K562 (cell line): ENCODE measurements around the gene TFPI. TPM values are rescaled to one million over a fixed set of nuclear protein-coding genes. Genes with fewer than 3 reads are reported as not detected.

ENCODE experiments used
- ATAC-seq: fragments of 200-7000 bp; cut with Tn5 transposase; 3 replicates; pipeline ENCODE4 v1.9.1; 2020; ENCODE audit warnings: moderate library complexity
- BruUV-seq: library from RNA; stranded (reverse); fragments of 400-500 nt; replicated peaks from 2 replicates; lab custom pipeline; 2021; lab: Mats Ljungman, UMichigan
- CTCF ChIA-PET: fragments of 300-600 bp; formaldehyde crosslinking; extraction: SDS; loops from one replicate; lab custom pipeline; 2021; ENCODE audit warnings: low intra/inter-chr PET ratio; lab: Yijun Ruan, JAX
- POLR2A ChIA-PET: fragments of 300-600, 350-650 bp; sonication (Branson Sonifier 250); formaldehyde crosslinking; extraction: SDS; loops from one replicate; lab custom pipeline; 2021; ENCODE audit warnings: antibody characterized with exemption, inconsistent platforms; lab: Yijun Ruan, JAX
- DNase-seq, 4 experiments: peaks; one replicate each; pipeline versions ENCODE4 v3.0.0 to v3.0.0-alpha.2; 2011 to 2018; ENCODE audit warnings: low spot score in 3 of 4, mixed read lengths in 3 of 4; ENCODE audit errors: extremely low read depth in 1 of 4
- FAIRE-seq: peaks from 2 replicates; lab custom pipeline; 2011; peaks lifted over from hg19 to GRCh38; lab: Jason Lieb, UNC
- H2AFZ ChIP-seq: 2 replicates; pipeline ENCODE4 v1.6.0; 2011; ENCODE audit warnings: low read depth, low read length, control low read depth, inconsistent platforms
- H3K27ac ChIP-seq: fragments of 200-600 bp; 3 replicates; pipeline ENCODE4 v1.8.0; 2011; ENCODE audit warnings: low read depth, mild to moderate bottlenecking, control low read depth, inconsistent platforms, low read length, moderate library complexity, mixed read lengths; ENCODE audit errors: extremely low read depth
- H3K27me3 ChIP-seq, 2 experiments: fragments of 300-600 bp in 1 of 2; 2 replicates in 1 of 2; 3 replicates in 1 of 2; pipeline versions ENCODE4 v1.6.0 to v1.8.0; 2011; ENCODE audit warnings: inconsistent platforms in 2 of 2, low read length in 2 of 2, mild to moderate bottlenecking in 1 of 2, mixed read lengths in 1 of 2, moderate library complexity in 1 of 2; ENCODE audit not compliant: control insufficient read depth in 2 of 2, insufficient read depth in 2 of 2
- H3K36me3 ChIP-seq: fragments of 300-600 bp; 3 replicates; pipeline ENCODE4 v1.8.0; 2011; ENCODE audit warnings: mild to moderate bottlenecking, low read length, inconsistent platforms; ENCODE audit not compliant: control insufficient read depth, insufficient read depth
- H3K4me1 ChIP-seq, 2 experiments: fragments of 200-600 bp in 1 of 2; replicated peaks in 1 of 2; 2 replicates in 1 of 2; 3 replicates in 1 of 2; pipeline versions ENCODE4 v1.5.1 to v1.8.0; 2011; ENCODE audit warnings: inconsistent platforms in 2 of 2, low read length in 2 of 2, mild to moderate bottlenecking in 1 of 2, mixed read lengths in 1 of 2, moderate library complexity in 1 of 2; ENCODE audit not compliant: control insufficient read depth in 2 of 2, insufficient read depth in 2 of 2
- H3K4me2 ChIP-seq: 2 replicates; pipeline ENCODE4 v1.6.1; 2011; ENCODE audit warnings: low read length, control low read depth, inconsistent platforms, mixed read lengths; ENCODE audit not compliant: insufficient read depth
- H3K4me3 ChIP-seq: fragments of 200-600 bp; sonication (generic), shearing (Covaris generic); 2 replicates; pipeline ENCODE4 v1.5.1; 2016; ENCODE audit warnings: control low read depth, inconsistent platforms
- H3K79me2 ChIP-seq: fragments of 200-600 bp; 3 replicates; pipeline ENCODE4 v1.8.0; 2011; ENCODE audit warnings: low read length, inconsistent platforms; ENCODE audit not compliant: control insufficient read depth, insufficient read depth
- H3K9ac ChIP-seq, 2 experiments: 2 replicates each; pipeline versions ENCODE4 v1.6.0 to v1.6.1; 2011; ENCODE audit warnings: low read depth in 2 of 2, low read length in 2 of 2, control low read depth in 1 of 2, inconsistent platforms in 1 of 2, mild to moderate bottlenecking in 1 of 2, mixed read lengths in 1 of 2; ENCODE audit not compliant: insufficient read depth in 1 of 2
- H3K9me1 ChIP-seq: one replicate; pipeline ENCODE4 v1.6.0; 2011; ENCODE audit warnings: inconsistent platforms, mild to moderate bottlenecking, low read length, moderate library complexity; ENCODE audit not compliant: control insufficient read depth, insufficient read depth
- H3K9me3 ChIP-seq: replicated peaks from 2 replicates; pipeline ENCODE4 v1.5.1; 2011; ENCODE audit warnings: low read depth, low read length, inconsistent platforms; ENCODE audit not compliant: control insufficient read depth, insufficient read depth
- H4K20me1 ChIP-seq: replicated peaks from 2 replicates; pipeline ENCODE4 v1.6.1; 2011; ENCODE audit warnings: low read length, inconsistent platforms, mixed read lengths; ENCODE audit not compliant: control insufficient read depth, insufficient read depth
- BCL6 ChIP-seq: fragments of 250-450 bp; sonication (Bioruptor Pico); IDR thresholded peaks from 2 replicates; pipeline ENCODE4 v1.4.0; 2020
- BRD9 ChIP-seq: fragments of 450-650 bp; IDR thresholded peaks from 2 replicates; pipeline ENCODE4 v1.6.1; 2018; ENCODE audit warnings: low read depth; ENCODE audit not compliant: partially characterized antibody
- GABPB2 ChIP-seq: fragments of 250-450 bp; sonication (Bioruptor Pico); conservative IDR thresholded peaks from 2 replicates; pipeline ENCODE4 v1.5.1; 2021; ENCODE audit warnings: mild to moderate bottlenecking
- GATAD2A ChIP-seq: fragments of 450-650 bp; IDR thresholded peaks from 2 replicates; pipeline ENCODE4 v1.6.1; 2017
- IFI16 ChIP-seq: fragments of 250-450 bp; sonication (Bioruptor Pico); IDR thresholded peaks from 2 replicates; pipeline ENCODE4 v2.1.2; 2022; ENCODE audit warnings: mild to moderate bottlenecking, inconsistent platforms
- KLF16 ChIP-seq: IDR thresholded peaks from 2 replicates; pipeline ENCODE4 v1.6.1; 2016; ENCODE audit warnings: antibody characterized with exemption
- NONO ChIP-seq, 2 experiments: fragments of 200-400 bp in 1 of 2; fragments of 450-650 bp in 1 of 2; formaldehyde crosslinking in 1 of 2; IDR thresholded peaks; 2 replicates each; pipeline ENCODE4 v1.6.1; 2017; ENCODE audit warnings: low read depth in 2 of 2, mild to moderate bottlenecking in 2 of 2, moderate library complexity in 2 of 2, low read length in 1 of 2
- RBBP5 ChIP-seq: fragments of 200-600 bp; sonication (generic); IDR thresholded peaks from 2 replicates; pipeline ENCODE4 v1.6.1; 2012; ENCODE audit warnings: borderline replicate concordance, mild to moderate bottlenecking, low read length, control low read depth, inconsistent platforms; ENCODE audit not compliant: insufficient read depth, poor library complexity, severe bottlenecking
- SIN3A ChIP-seq, 2 experiments: fragments of 150-350 bp in 1 of 2; IDR thresholded peaks; 2 replicates each; pipeline ENCODE4 v1.6.1; 2011 to 2016; ENCODE audit warnings: borderline replicate concordance in 2 of 2, low read depth in 2 of 2, low read length in 2 of 2, mild to moderate bottlenecking in 2 of 2, moderate library complexity in 2 of 2; ENCODE audit not compliant: control insufficient read depth in 1 of 2
- SMARCC2 ChIP-seq: fragments of 450-650 bp; IDR thresholded peaks from 2 replicates; pipeline ENCODE4 v1.6.1; 2017; ENCODE audit warnings: antibody characterized with exemption, moderate library complexity, mild to moderate bottlenecking, low read depth
- STAG1 ChIP-seq: sonication (generic); formaldehyde crosslinking; IDR thresholded peaks from 2 replicates; pipeline ENCODE4 v1.5.0; 2020; ENCODE audit warnings: missing genetic modification reagents, borderline replicate concordance
- STAT5B ChIP-seq: fragments of 250-450 bp; sonication (Bioruptor Pico); IDR thresholded peaks from 2 replicates; pipeline ENCODE4 v1.8.0; 2021; ENCODE audit warnings: mild to moderate bottlenecking, inconsistent platforms
- USF2 ChIP-seq: sonication (generic); formaldehyde crosslinking; IDR thresholded peaks from 2 replicates; pipeline ENCODE4 v1.5.0; 2020; ENCODE audit warnings: missing genetic modification reagents
- ZBTB5 ChIP-seq: fragments of 450-650 bp; IDR thresholded peaks from 2 replicates; pipeline ENCODE4 v1.6.1; 2017; ENCODE audit warnings: antibody characterized with exemption
- ZNF785 ChIP-seq: fragments of 250-450 bp; sonication (Bioruptor Pico); IDR thresholded peaks from 2 replicates; pipeline ENCODE4 v1.4.0; 2020; ENCODE audit warnings: mild to moderate bottlenecking
- ZNF79 ChIP-seq: fragments of 250-450 bp; sonication (Bioruptor Pico); IDR thresholded peaks from 2 replicates; pipeline ENCODE4 v1.4.0; 2020; ENCODE audit warnings: low read depth, mild to moderate bottlenecking, moderate library complexity
- WGBS: fragments of 100-300 bp; shearing (Covaris generic); methylation state at CpG from one replicate; pipeline ENCODE4 v1.1.6; 2016; ENCODE audit warnings: low coverage, mixed read lengths; ENCODE audit not compliant: insufficient coverage; ENCODE audit errors: missing lambda C conversion rate; 5-methylcytosine and 5-hydroxymethylcytosine counted together
- in situ Hi-C: fragments of 300-500 bp; cut with MboI; formaldehyde crosslinking; loops from 4 replicates; pipeline ENCODE4 v1.15.0; 2018; ENCODE audit warnings: inconsistent platforms, mixed read lengths
- intact Hi-C: fragments of 100-400 bp; cut with micrococcal nuclease; formaldehyde crosslinking; loops from 2 replicates; pipeline ENCODE4 v1.14.2; 2022
- polyA plus RNA-seq, 8 experiments: library from polyadenylated mRNA; depleted of rRNA in 4 of 8; stranded (reverse) in 5 of 8; unstranded in 3 of 8; fragments of >200 nt; fragmentation: Nextera tagmentation in 2 of 8; fragmentation: Illumina TruSeq in 1 of 8; extraction: Ambion mirVana in 2 of 8; extraction: Trizol in 1 of 8; gene quantifications; 2 replicates each; pipeline versions ENCODE4 v1.2.1 to v1.2.3, GENCODE V29; 2011 to 2014; ENCODE audit warnings: inconsistent platforms in 1 of 8, missing spikeins in 1 of 8
- total RNA-seq, 7 experiments: library from RNA; depleted of rRNA in 6 of 7; stranded (reverse); fragments of >200 nt in 6 of 7; fragmentation: Illumina TruSeq in 2 of 7; extraction: Trizol in 2 of 7; gene quantifications; 2 replicates each; pipeline versions ENCODE4 v1.2.1 to v1.2.3, GENCODE V29; 2011 to 2021; ENCODE audit warnings: low replicate concordance in 1 of 7
- TF ChIP-seq, protein P1 (sequence below), 2 experiments: fragments of 450-650 bp in 1 of 2; sonication (generic) in 1 of 2; formaldehyde crosslinking in 1 of 2; IDR thresholded peaks in 1 of 2; conservative IDR thresholded peaks in 1 of 2; 2 replicates each; pipeline versions ENCODE4 v1.6.1 to v1.8.1; 2016 to 2023; ENCODE audit warnings: mild to moderate bottlenecking in 2 of 2, moderate library complexity in 2 of 2, inconsistent platforms in 1 of 2, missing genetic modification reagents in 1 of 2
- TF ChIP-seq, protein P2 (sequence below): sonication (generic); formaldehyde crosslinking; IDR thresholded peaks from 2 replicates; pipeline ENCODE4 v1.9.0; 2022; ENCODE audit warnings: mild to moderate bottlenecking, missing genetic modification reagents

The TFPI gene
- total and polyA plus RNA-seq, 9 of the 15 experiments (the other 6 are each of a cell fraction or from before 2014, with no cell fraction given): 53.5 to 219 (median 100) TPM

DNA sequence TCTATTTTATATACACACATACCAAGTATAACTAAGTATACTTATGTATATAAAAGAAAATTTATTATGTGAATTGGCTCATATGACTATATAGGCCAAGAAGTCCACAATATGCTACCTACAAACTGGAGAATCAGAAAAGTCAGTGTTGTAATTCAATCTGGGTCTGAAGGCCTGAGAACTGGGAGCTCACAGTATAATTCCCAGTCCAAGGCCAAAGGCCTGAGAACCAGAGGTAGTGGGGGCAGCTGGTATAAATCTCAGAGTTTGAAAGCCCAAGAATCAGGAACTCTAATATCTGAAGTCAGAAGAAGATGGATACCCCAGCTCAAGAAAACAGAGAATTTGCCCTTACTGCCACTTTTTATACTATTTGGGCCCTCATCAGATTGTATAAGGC lies 38.9 kb upstream of the TFPI start (continued):
- TF ChIP-seq STAT5B (CRISPR knock-in tag) (no peak), KLF16 (no peak)

- BruUV-seq: no TSS peak
- Histone ChIP-seq H3K4me1 (peaks cover 0 to 4% of the 10 kb centered on the region in 2 experiments; a peak in 1 of 5 replicates), H3K4me3 (no peak overlapping the region), H3K9ac (no peak overlapping the region), H4K20me1 (no peaks in the 10 kb centered on the region), H3K79me2 (no peaks in the 10 kb centered on the region), H3K9me1 (no peaks in the 10 kb centered on the region), H3K27ac (no peak overlapping the region), H3K4me2 (no peak overlapping the region), H2AFZ (no peak overlapping the region), H3K27me3 (no peaks in the 10 kb centered on the region), H3K9me3 (no peaks in the 10 kb centered on the region), H3K36me3 (no peaks in the 10 kb centered on the region)
- ChIA-PET POLR2A (no interaction called here), CTCF (no interaction called here)
- in situ Hi-C loops: loop anchor here (25.0 kb wide), 1 partner anchor 922 kb away; no protein-coding TSS in a partner anchor
- FAIRE-seq (no peak), DNase-seq (no peak), ATAC-seq (no peak)
- 7% methylated on average over 1 of the region's 1 CpG for WGBS
- intact Hi-C loops: no loop called here
- no peak for TF ChIP-seq USF2
- TF ChIP-seq, protein P1, sequence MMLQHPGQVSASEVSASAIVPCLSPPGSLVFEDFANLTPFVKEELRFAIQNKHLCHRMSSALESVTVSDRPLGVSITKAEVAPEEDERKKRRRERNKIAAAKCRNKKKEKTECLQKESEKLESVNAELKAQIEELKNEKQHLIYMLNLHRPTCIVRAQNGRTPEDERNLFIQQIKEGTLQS (IDR thresholded peaks at IDR 0.05): no peak
- TF ChIP-seq, protein P1 (CRISPR knock-in tag; conservative IDR thresholded peaks at IDR 0.05): no peak
- no peak for TF ChIP-seq SMARCC2
- no peak for TF ChIP-seq GABPB2 (CRISPR knock-in tag)
- TF ChIP-seq SIN3A (IDR thresholded peaks at IDR 0.05; ENCODE audit: borderline replicate concordance in 2 of 2, control insufficient read depth in 1 of 2, low read depth in 2 of 2, low read length in 2 of 2): no peak
- no peak for TF ChIP-seq ZNF785 (CRISPR knock-in tag)
- TF ChIP-seq NONO (IDR thresholded peaks at IDR 0.05; ENCODE audit: low read depth in 2 of 2, low read length in 1 of 2): no peak
- no peak for TF ChIP-seq IFI16 (CRISPR knock-in tag)
- no peak for TF ChIP-seq BRD9
- no peak for TF ChIP-seq BCL6 (CRISPR knock-in tag)
- no peak for TF ChIP-seq RBBP5
- TF ChIP-seq, protein P2, sequence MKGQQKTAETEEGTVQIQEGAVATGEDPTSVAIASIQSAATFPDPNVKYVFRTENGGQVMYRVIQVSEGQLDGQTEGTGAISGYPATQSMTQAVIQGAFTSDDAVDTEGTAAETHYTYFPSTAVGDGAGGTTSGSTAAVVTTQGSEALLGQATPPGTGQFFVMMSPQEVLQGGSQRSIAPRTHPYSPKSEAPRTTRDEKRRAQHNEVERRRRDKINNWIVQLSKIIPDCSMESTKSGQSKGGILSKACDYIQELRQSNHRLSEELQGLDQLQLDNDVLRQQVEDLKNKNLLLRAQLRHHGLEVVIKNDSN: no peak
- no peak for TF ChIP-seq ZBTB5
- no peak for TF ChIP-seq STAG1 (CRISPR knock-in tag)
- TF ChIP-seq ZNF79: no peak
- no peak for TF ChIP-seq GATAD2A
Measured at GRCh38 chr2:187590175-187590574, 35.9 kb upstream of the TFPI start.
